HepG2 (cell line): ENCODE results near the gene AFG1L. TPM values are rescaled to one million over a fixed set of nuclear protein-coding genes. Genes with fewer than 3 reads are reported as not detected.

Experiments
- ATAC-seq: fragments of 200-7000 bp; cut with Tn5 transposase; 3 replicates; pipeline ENCODE4 v1.9.1; 2020; ENCODE audit warnings: mild to moderate bottlenecking, moderate library complexity
- BruUV-seq: library from RNA; stranded (reverse); fragments of 400-500 nt; replicated peaks from 2 replicates; lab custom pipeline; 2021; lab: Mats Ljungman, UMichigan
- CTCF ChIA-PET: fragments of 300-600 bp; formaldehyde crosslinking; extraction: SDS; loops from one replicate; lab custom pipeline; 2021; ENCODE audit warnings: low total read pairs, inconsistent platforms, low intra/inter-chr PET ratio; lab: Yijun Ruan, JAX
- POLR2A ChIA-PET: fragments of 350-600 bp; sonication (Branson Sonifier 250); formaldehyde crosslinking; loops from one replicate; lab custom pipeline; 2020; ENCODE audit warnings: antibody characterized with exemption, inconsistent platforms; lab: Yijun Ruan, JAX
- DNase-seq: peaks from one replicate; pipeline ENCODE4 v3.0.0-alpha.2; 2015; ENCODE audit warnings: low spot score
- FAIRE-seq: peaks from 3 replicates; lab custom pipeline; 2011; peaks lifted over from hg19 to GRCh38; lab: Jason Lieb, UNC
- H2AFZ ChIP-seq: one replicate; pipeline ENCODE4 v1.6.1; 2011; ENCODE audit warnings: low read length, inconsistent platforms
- H3K27ac ChIP-seq: fragments of 300-600 bp; 3 replicates; pipeline ENCODE4 v1.8.0; 2011; ENCODE audit warnings: mixed run types, mild to moderate bottlenecking, mixed read lengths, low read length, inconsistent platforms; ENCODE audit not compliant: insufficient read depth; ENCODE audit errors: extremely low read length
- H3K27me3 ChIP-seq, 2 experiments: fragments of 200-600 bp in 1 of 2; 2 replicates in 1 of 2; 3 replicates in 1 of 2; pipeline versions ENCODE4 v1.6.0 to v1.8.0; 2011; ENCODE audit warnings: low read length in 2 of 2, mild to moderate bottlenecking in 2 of 2, moderate library complexity in 2 of 2, inconsistent platforms in 1 of 2; ENCODE audit not compliant: insufficient read depth in 2 of 2, control insufficient read depth in 1 of 2
- H3K36me3 ChIP-seq, 2 experiments: fragments of 200-600 bp in 1 of 2; replicated peaks in 1 of 2; 2 replicates in 1 of 2; 3 replicates in 1 of 2; pipeline versions ENCODE4 v1.5.1 to v1.8.0; 2011; ENCODE audit warnings: low read length in 2 of 2, inconsistent platforms in 1 of 2; ENCODE audit not compliant: insufficient read depth in 2 of 2, control insufficient read depth in 1 of 2
- H3K4me1 ChIP-seq: 2 replicates; pipeline ENCODE4 v1.5.1; 2012; ENCODE audit warnings: low read length, inconsistent platforms; ENCODE audit not compliant: insufficient read depth
- H3K4me2 ChIP-seq: 2 replicates; pipeline ENCODE4 v1.6.0; 2011; ENCODE audit warnings: low read depth, low read length, inconsistent platforms
- H3K4me3 ChIP-seq, 3 experiments: fragments of 200-600 bp in 1 of 3; sonication (generic), shearing (Covaris generic) in 1 of 3; replicated peaks in 1 of 3; 2 replicates each; pipeline ENCODE4 v1.5.1; 2011 to 2016; ENCODE audit warnings: low read length in 3 of 3, inconsistent platforms in 2 of 3, low read depth in 2 of 3, mild to moderate bottlenecking in 2 of 3, control low read depth in 1 of 3, mixed read lengths in 1 of 3; ENCODE audit not compliant: insufficient read depth in 1 of 3
- H3K79me2 ChIP-seq: one replicate; pipeline ENCODE4 v1.6.1; 2011; ENCODE audit warnings: low read length, inconsistent platforms; ENCODE audit not compliant: insufficient read depth
- H3K9ac ChIP-seq: 2 replicates; pipeline ENCODE4 v1.6.0; 2011; ENCODE audit warnings: mild to moderate bottlenecking, low read depth, low read length, inconsistent platforms; ENCODE audit not compliant: insufficient read depth
- H3K9me3 ChIP-seq: 2 replicates; pipeline ENCODE4 v1.5.1; 2012; ENCODE audit warnings: mild to moderate bottlenecking, low read length
- H4K20me1 ChIP-seq: 2 replicates; pipeline ENCODE4 v1.6.0; 2011; ENCODE audit warnings: inconsistent platforms, mild to moderate bottlenecking, low read length, moderate library complexity; ENCODE audit not compliant: insufficient read depth
- DR1 ChIP-seq: sonication (generic); formaldehyde crosslinking; IDR thresholded peaks from 2 replicates; pipeline ENCODE4 v1.8.0; 2021; ENCODE audit warnings: mild to moderate bottlenecking, missing genetic modification reagents, inconsistent platforms
- FOXA1 ChIP-seq, 2 experiments: fragments of 450-650 bp in 1 of 2; sonication (generic) in 1 of 2; formaldehyde crosslinking in 1 of 2; IDR thresholded peaks; 2 replicates each; pipeline versions ENCODE4 v1.4.0 to v1.6.1; 2016 to 2020; ENCODE audit warnings: missing genetic modification reagents in 1 of 2
- FOXJ3 ChIP-seq: sonication (generic); formaldehyde crosslinking; IDR thresholded peaks from 2 replicates; pipeline ENCODE4 v1.4.0; 2020; ENCODE audit warnings: missing genetic modification reagents, mild to moderate bottlenecking, borderline replicate concordance
- KAT7 ChIP-seq: IDR thresholded peaks from 2 replicates; pipeline ENCODE4 v1.6.1; 2018; ENCODE audit warnings: borderline replicate concordance, missing compliant biosample characterization
- ZGPAT ChIP-seq: IDR thresholded peaks from 2 replicates; pipeline ENCODE4 v1.6.1; 2016; ENCODE audit warnings: mild to moderate bottlenecking
- ZNF10 ChIP-seq: sonication (generic); formaldehyde crosslinking; IDR thresholded peaks from 2 replicates; pipeline ENCODE4 v1.4.0; 2020; ENCODE audit warnings: mild to moderate bottlenecking, low read depth, missing genetic modification reagents, borderline replicate concordance
- ZNF160 ChIP-seq: sonication (generic); formaldehyde crosslinking; IDR thresholded peaks from 2 replicates; pipeline ENCODE4 v1.8.0; 2022; ENCODE audit warnings: mild to moderate bottlenecking, inconsistent platforms, missing genetic modification reagents
- ZNF317 ChIP-seq: sonication (generic); formaldehyde crosslinking; IDR thresholded peaks from 2 replicates; pipeline ENCODE4 v1.5.0; 2020; ENCODE audit warnings: mild to moderate bottlenecking, missing genetic modification reagents
- ZNF510 ChIP-seq: sonication (generic); formaldehyde crosslinking; IDR thresholded peaks from 2 replicates; pipeline ENCODE4 v1.4.0; 2020; ENCODE audit warnings: low read depth, mild to moderate bottlenecking, missing genetic modification reagents
- ZNF614 ChIP-seq: IDR thresholded peaks from 2 replicates; pipeline ENCODE4 v1.6.1; 2018; ENCODE audit warnings: missing biosample characterization, missing genetic modification reagents, inconsistent platforms, borderline replicate concordance
- ZNF747 ChIP-seq: sonication (generic); formaldehyde crosslinking; IDR thresholded peaks from 2 replicates; pipeline ENCODE4 v1.8.1; 2023; ENCODE audit warnings: missing genetic modification reagents, mild to moderate bottlenecking, borderline replicate concordance
- ZNF772 ChIP-seq: sonication (generic); formaldehyde crosslinking; IDR thresholded peaks from 2 replicates; pipeline ENCODE4 v1.5.0; 2020; ENCODE audit warnings: mild to moderate bottlenecking, missing genetic modification reagents
- ZUFSP ChIP-seq: sonication (generic); formaldehyde crosslinking; IDR thresholded peaks from 2 replicates; pipeline ENCODE4 v1.9.0; 2021; ENCODE audit warnings: missing genetic modification reagents, mild to moderate bottlenecking, borderline replicate concordance
- WGBS: methylation state at CpG from one replicate; pipeline ENCODE4 v1.1.6; 2017; ENCODE audit warnings: low lambda C conversion rate; 5-methylcytosine and 5-hydroxymethylcytosine counted together
- in situ Hi-C: cut with HindIII; loops from 2 replicates; pipeline ENCODE4 v1.10.0; 2017; ENCODE audit warnings: low pct_unique_long_range_greater_than_20kb; ENCODE audit not compliant: extremely low pct_ligation_motif_present
- intact Hi-C: fragments of 100-400 bp; cut with micrococcal nuclease; formaldehyde crosslinking; loops from one replicate; pipeline ENCODE4 v1.10.0; 2022; ENCODE audit not compliant: unreplicated experiment
- polyA plus RNA-seq, 8 experiments: library from polyadenylated mRNA; depleted of rRNA in 3 of 8; stranded (reverse) in 7 of 8; unstranded in 1 of 8; fragments of >200 nt; fragmentation: Illumina TruSeq in 4 of 8; extraction: Trizol in 4 of 8; gene quantifications; 2 replicates each; pipeline versions ENCODE4 v1.2.1 to v1.2.3, GENCODE V29; 2011 to 2016; ENCODE audit warnings: low read depth in 4 of 8, missing spikeins in 1 of 8, mixed read lengths in 1 of 8; ENCODE audit not compliant: insufficient read depth in 1 of 8
- total RNA-seq, 5 experiments: library from RNA; depleted of rRNA; stranded (reverse); fragments of >200 nt; fragmentation: Illumina TruSeq; extraction: Trizol; gene quantifications; 2 replicates each; pipeline ENCODE4 v1.2.3, GENCODE V29; 2016; ENCODE audit warnings: low read depth in 1 of 5
- TF ChIP-seq, protein P1 (sequence below): sonication (generic); formaldehyde crosslinking; IDR thresholded peaks from 2 replicates; pipeline ENCODE4 v1.5.1; 2020; ENCODE audit warnings: mild to moderate bottlenecking, missing genetic modification reagents, borderline replicate concordance

AFG1L gene
- total and polyA plus RNA-seq, 2 of the 13 experiments (the other 11 are each of a cell fraction or from before 2014, with no cell fraction given), result 3.1 to 14.0 TPM

DNA sequence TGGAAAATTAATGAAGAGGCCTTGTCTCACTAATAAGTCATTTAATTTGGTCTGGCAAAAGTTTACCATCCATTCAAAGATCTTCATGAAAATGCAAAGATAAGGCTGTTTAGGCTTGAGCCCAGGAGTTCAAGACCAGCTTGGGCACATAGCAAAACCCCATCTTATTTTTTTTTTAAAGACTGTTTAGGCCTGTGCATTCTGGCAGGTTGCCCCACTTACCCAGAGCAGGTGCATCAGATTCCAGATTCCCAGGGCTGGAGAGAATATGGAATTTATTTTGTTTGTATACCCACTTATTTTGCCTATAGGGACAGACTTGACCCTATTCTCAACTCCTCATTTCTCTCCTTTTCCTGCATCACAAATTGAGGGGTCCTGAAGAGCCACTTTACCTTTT lies 271.6 kb downstream of the AFG1L start:
- ATAC-seq (no peak), FAIRE-seq (no peak), DNase-seq (no peak)
- Histone ChIP-seq H4K20me1 (peaks cover 54% of the 10 kb centered on the region), H3K27me3 (no peaks in the 10 kb centered on the region; a peak in 1 of 5 replicates), H3K79me2 (peaks cover 96% of the 10 kb centered on the region), H3K4me2 (peak overlapping the region; percentile 94; the same call in 1 of the 2 replicates), H3K4me1 (peaks cover 51% of the 10 kb centered on the region), H3K4me3 (no peak overlapping the region; a peak in 1 of 6 replicates), H3K36me3 (peaks cover 16 to 51% of the 10 kb centered on the region in 2 experiments), H3K9me3 (no peaks in the 10 kb centered on the region), H3K27ac (peak overlapping the region; percentile 53), H3K9ac (no peak overlapping the region), H2AFZ (no peak overlapping the region)
- CTCF ChIA-PET, result no interaction called here
- TF ChIP-seq ZNF10 (no peak), ZNF747 (CRISPR knock-in tag) (no peak), FOXA1 (IDR thresholded peaks at IDR 0.05) (no peak), FOXA1 (CRISPR knock-in tag; IDR thresholded peaks at IDR 0.05) (no peak), ZNF317 (CRISPR knock-in tag) (0 out of 2 replicates have a peak, but pooled peaks have one; percentile 8), FOXJ3 (CRISPR knock-in tag) (0 out of 2 replicates have a peak, but pooled peaks have one; percentile 3), DR1 (CRISPR knock-in tag) (no peak)
- POLR2A ChIA-PET, result interaction anchor here (0.8 kb wide), 1 partner anchor 197 kb away, joined by 3 read pairs; no protein-coding TSS in a partner anchor
- in situ Hi-C loops (no loop called here), intact Hi-C loops (loop anchor here (10.0 kb wide), 1 partner anchor 148 kb away; no protein-coding TSS in a partner anchor)
- no TSS peak for BruUV-seq

DNA sequence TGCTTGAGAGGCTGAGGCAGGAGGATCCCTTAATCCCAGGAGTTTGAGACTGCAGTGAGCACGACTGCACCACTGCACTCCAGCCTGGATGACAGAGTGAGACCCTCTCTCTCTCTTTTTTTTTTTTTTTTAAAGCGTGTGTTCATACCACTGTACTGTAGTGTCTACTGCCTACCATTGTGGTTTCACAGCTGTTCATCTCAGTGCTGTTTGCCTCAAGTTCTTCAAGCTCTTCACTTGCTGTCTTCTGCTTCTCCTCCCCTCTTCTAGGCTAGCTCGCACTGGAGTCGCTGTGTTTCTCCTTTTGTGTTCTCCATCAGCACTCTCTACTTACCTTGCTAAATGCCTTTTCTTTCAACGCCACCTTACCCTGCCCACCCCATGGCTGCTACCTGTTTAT lies 273.2 kb downstream of the AFG1L start:
- peaks cover 48% of the 10 kb centered on the region for H4K20me1 ChIP-seq
- peaks cover 16 to 61% of the 10 kb centered on the region in 2 experiments for H3K36me3 ChIP-seq
- no peak overlapping the region for H3K27ac ChIP-seq
- BruUV-seq, result no TSS peak
- ChIA-PET POLR2A (interaction anchor here (0.7 to 2.0 kb wide), 2 partner anchors 10 to 197 kb away, joined by 3 to 7 read pairs; no protein-coding TSS in a partner anchor), CTCF (no interaction called here)
- intact Hi-C loops, result loop anchor here (10.0 kb wide), 1 partner anchor 147 kb away; no protein-coding TSS in a partner anchor
- 95% methylated on average over 5 of the region's 5 CpGs for WGBS
- no peaks in the 10 kb centered on the region for H3K9me3 ChIP-seq
- H3K4me1 ChIP-seq, result peaks cover 42% of the 10 kb centered on the region
- ATAC-seq, result no peak
- H3K9ac ChIP-seq, result no peak overlapping the region
- H2AFZ ChIP-seq, result no peak overlapping the region
- H3K4me2 ChIP-seq, result no peak overlapping the region
- in situ Hi-C loops, result no loop called here
- no peak overlapping the region for H3K4me3 ChIP-seq
- peaks cover 93% of the 10 kb centered on the region for H3K79me2 ChIP-seq
- no peak for FAIRE-seq
- H3K27me3 ChIP-seq, result no peaks in the 10 kb centered on the region
- no peak for DNase-seq
- TF ChIP-seq ZNF160, result no peak
- TF ChIP-seq ZUFSP (CRISPR knock-in tag), result no peak
- no peak for TF ChIP-seq ZNF772
- TF ChIP-seq, protein P1, sequence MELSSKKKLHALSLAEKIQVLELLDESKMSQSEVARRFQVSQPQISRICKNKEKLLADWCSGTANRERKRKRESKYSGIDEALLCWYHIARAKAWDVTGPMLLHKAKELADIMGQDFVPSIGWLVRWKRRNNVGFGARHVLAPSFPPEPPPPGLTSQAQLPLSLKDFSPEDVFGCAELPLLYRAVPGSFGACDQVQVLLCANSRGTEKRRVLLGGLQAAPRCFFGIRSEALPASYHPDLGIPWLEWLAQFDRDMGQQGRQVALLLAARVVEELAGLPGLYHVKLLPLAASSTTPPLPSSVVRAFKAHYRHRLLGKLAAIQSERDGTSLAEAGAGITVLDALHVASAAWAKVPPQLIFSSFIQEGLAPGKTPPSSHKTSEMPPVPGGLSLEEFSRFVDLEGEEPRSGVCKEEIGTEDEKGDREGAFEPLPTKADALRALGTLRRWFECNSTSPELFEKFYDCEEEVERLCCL (CRISPR knock-in tag), result no peak
- TF ChIP-seq ZNF510 (CRISPR knock-in tag), result no peak
- no peak for TF ChIP-seq KAT7
- no peak for TF ChIP-seq ZNF614 (CRISPR knock-in tag)
- no peak for TF ChIP-seq ZGPAT (CRISPR knock-in tag)
